Measurements from ENCODE around the gene PHACTR2.
"Not testable (repeated sequence)": the region's sequence is repeated elsewhere in the genome, so short reads cannot be mapped to it uniquely, and the experiment has no call there.

The PHACTR2 gene

GRCh38 chr6:143700684-143701348 is 23.1 kb downstream of the PHACTR2 start:
- no peak for DNase-seq

DNA sequence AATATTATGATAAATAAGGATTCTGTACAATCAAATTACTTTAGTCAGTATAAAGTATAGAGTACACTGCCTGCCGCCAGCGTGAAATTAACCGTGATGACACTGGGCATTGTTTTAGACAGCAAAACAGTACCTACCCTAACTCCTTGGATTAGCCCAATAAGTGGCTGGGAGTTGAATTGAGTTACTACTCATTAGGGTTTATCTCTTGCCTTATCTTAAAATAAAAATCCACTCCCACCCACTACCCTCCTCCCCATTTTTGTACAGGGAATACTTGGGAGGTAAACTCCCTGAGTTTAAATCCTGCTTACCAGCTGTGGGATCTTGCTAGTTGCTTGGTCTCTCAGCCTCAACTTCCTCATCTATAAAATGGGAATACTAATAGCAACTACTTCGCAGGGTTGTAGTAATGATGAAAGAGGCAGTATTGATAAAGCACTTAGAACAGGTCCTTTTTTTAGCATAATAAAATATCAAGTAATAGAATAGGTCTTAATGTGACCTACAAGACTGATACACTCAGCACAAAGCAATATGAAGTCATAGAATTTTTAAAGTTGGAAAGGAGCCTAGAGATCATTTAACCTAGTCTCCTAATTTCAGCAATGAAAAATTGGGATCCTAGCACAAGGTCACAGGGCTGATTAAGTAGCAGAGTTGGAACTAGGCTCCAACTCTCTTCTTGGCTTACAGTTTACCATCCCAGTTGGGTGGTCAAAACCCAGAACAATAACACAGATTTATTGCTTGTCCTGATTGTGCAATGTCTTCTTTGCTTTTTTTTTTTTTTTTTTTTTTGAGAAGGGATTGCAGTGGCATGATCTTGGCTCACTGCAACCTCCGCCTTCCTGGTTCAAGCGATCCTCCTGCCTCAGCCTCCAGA is 23.8 kb downstream of the PHACTR2 start:
- no peak for DNase-seq

- DNase-seq: no peak
Observed at GRCh38 chr6:143705569-143705968, 27.8 kb downstream of the PHACTR2 start.

- no peak for DNase-seq
Observed at GRCh38 chr6:143707697-143708096, 29.9 kb downstream of the PHACTR2 start.

DNA sequence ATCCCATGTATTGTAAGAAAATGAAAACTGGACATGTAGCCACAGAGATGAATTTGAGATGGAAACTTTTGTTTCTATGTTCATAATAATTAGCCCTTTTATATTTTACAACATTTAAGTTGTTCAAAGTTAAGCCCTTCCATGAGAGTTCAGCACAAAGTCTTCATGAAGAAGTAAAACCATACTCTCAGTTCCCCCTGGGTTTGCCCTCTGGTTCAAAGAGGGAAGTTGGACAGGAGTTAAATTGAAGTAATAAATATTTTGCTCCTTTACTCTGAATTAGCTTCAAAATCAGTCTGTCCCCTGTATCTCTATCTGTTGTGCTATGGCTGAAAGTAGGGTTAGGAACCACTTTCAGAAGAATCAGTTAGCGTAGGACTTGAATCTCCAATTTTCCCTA is 31.1 kb downstream of the PHACTR2 start:
- DNase-seq: no peak

DNA sequence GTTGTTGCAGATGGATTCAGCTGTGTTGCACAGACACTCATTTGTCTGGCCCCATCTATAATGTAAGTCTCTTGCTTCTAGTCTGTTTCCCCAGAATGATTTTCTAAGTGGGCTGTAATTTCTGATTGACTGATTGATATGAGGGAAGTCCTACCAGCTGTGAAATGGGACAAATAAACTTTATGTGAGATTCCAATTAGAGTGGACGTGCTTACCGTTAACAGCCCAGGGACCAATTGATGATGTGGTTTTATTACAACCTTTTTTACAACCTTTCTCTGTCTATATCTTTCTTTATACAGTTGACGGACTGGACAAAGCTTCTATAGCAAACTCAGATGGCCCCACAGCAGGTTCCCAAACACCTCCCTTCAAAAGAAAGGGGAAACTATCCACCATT is 33.9 kb downstream of the PHACTR2 start:
- DNase-seq: no peak

- DNase-seq: no peak
Observed at GRCh38 chr6:143718472-143718871, 40.7 kb downstream of the PHACTR2 start.

DNA sequence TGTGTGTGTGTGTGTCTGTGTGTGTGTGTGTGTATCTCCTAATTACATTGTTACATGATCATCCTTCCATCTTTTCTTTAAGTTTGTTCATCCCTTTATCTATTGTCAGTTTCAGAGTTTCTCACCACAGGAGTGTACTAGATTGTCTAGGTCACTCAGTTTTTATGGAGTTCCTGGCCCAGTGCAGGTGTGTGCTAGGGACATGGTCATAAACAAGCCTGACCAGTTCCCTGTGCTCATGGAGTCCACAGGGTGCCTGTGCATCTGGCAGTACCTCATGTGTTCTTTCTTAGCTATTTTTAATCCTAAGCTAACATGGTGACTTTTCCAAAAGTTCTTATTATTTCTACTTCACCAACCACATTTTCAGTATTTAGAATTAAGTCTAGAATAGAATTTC is 43.9 kb downstream of the PHACTR2 start:
- DNase-seq: no peak

- DNase-seq: no peak
Observed at GRCh38 chr6:143724876-143725275, 47.1 kb downstream of the PHACTR2 start.

DNA sequence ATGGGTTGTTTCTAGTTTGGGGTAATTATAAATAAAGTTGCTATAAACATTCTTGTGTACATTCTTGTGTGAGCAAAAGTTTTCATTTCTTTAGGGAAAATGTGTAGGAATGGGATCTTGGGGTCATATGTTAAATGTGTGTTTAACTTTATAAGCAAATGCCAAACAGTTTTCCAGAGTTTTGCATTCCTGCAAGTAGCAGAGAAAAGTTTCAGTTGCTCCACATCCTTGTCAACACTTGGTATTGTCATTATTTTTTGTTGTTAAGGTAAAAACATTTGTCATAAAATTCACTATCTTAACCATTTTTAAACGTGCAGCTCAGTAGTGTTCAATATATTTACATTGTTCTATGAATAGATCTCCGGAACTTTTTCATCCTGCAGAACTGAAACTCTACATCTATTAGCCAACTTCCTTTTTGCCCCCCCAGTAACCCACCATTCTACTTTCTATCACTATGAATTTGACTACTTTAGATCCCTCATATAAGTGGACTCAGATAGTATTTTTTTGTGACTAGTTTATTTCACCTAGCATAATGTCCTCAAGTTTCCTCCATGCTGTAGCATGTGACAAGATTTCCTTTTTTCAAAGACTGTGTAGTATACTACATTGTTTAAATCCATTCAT is 48.4 kb downstream of the PHACTR2 start:
- no peak for DNase-seq

GRCh38 chr6:143727035-143727434 is 49.3 kb downstream of the PHACTR2 start:
- no peak for DNase-seq

DNA sequence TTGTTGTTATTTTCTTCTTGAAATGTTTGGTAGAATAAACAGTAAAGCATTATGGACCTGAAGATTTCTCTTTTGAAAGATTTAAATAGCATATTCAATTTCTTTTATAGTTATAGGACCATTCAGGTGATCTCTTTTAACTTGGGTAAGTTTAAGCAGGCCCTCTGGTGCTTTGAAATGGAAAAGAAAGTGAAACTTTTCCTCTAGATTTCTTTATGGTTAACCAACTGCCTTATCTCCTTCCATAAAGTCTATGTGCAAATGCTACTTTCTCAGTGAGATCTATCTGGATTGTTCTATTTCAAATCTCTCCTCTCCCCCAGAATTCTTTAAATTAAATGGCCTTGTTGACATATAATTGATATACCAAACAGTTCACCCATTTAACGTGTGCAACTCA is 54.0 kb downstream of the PHACTR2 start:
- DNase-seq: no peak

DNA sequence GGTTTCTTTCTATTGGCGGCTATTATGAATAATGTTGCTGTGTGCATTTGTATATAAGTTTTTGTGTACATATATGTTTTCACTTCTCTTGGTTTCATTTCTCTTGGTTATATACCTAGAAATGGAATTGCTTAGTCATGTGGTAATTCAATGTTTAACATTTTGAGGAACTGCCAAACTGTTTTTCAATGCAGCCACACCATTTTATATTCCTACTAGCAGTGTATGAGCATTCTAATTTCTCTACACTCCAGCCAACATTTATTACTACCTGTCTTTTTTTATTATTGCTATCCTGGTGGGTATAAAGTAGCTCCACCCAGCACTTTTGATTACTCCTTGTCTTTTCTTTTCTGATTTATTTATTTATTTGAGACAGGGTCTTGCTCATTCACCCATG is 54.8 kb downstream of the PHACTR2 start:
- no peak for DNase-seq

DNA sequence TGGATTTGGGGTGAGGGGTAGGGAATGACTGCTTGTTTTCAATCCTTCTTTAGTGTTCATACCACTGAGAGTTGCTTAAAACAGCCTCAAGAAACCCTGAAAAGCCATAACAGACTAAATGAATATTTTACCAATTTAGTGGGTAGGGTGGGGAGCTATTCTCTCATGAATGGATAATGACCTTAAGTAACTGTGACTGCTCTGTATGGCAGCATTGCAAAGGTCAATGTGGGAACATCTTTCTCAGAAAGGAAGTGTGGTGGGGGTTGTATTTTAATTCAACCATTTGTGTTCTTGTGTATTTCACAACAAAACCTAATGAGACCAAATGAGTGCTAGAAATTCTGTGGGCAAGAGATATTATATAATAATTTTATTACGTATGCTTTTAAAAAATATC is 55.7 kb downstream of the PHACTR2 start:
- DNase-seq: no peak

DNA sequence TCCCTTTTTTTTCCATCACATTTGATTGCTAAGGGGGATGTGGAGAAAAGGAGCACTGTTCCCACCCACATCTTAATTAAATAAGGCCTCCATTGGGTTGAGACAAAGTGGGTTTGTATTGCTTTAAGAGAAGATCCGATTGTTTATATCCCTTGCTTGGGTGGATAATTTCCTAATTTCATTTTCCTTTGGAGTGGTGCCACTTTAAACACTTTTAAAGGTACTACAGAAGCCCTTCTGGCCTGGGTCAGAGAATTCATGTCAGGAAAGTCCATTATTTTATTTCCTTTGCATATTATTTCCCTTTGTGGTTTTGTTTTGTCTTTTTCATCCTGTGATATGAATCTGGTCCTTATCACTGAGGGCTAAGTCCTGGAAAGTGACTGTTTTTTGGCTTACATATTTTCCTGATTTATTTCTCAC is 56.9 kb downstream of the PHACTR2 start:
- DNase-seq: no peak

DNA sequence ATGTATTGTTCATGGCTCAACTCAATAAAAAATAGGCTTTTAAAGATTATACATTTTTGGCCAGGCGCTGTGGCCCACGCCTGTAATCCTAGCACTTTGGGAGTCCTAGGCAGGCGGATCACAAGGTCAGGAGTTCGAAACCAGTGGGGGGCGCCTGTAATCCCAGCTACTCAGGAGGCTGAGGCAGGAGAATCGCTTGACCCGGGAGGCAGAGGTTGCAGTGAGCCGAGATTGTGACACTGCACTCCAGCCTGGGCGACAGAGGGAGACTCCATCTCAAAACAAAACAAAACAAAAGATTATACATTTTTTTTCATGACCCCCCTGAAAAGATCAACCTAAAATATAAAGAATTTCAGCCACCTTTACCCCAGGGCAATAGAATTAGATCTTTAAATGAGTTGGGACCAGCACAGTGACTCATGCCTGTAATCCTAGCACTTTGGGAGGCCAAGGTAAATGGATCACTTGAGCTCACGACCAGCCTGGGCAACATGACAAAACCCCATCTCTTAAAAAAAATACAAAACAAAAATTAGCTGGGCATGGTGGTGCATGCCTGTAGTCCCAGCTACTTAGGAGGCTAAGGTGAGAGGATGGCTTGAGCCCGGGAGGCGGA is 60.4 kb downstream of the PHACTR2 start:
- DNase-seq: not testable (repeated sequence)

GRCh38 chr6:143739341-143739851 is 61.6 kb downstream of the PHACTR2 start:
- DNase-seq: no peak

- DNase-seq: no peak
Observed at GRCh38 chr6:143740213-143740612, 62.4 kb downstream of the PHACTR2 start.

GRCh38 chr6:143741480-143741879 is 63.7 kb downstream of the PHACTR2 start:
- DNase-seq: no peak

DNA sequence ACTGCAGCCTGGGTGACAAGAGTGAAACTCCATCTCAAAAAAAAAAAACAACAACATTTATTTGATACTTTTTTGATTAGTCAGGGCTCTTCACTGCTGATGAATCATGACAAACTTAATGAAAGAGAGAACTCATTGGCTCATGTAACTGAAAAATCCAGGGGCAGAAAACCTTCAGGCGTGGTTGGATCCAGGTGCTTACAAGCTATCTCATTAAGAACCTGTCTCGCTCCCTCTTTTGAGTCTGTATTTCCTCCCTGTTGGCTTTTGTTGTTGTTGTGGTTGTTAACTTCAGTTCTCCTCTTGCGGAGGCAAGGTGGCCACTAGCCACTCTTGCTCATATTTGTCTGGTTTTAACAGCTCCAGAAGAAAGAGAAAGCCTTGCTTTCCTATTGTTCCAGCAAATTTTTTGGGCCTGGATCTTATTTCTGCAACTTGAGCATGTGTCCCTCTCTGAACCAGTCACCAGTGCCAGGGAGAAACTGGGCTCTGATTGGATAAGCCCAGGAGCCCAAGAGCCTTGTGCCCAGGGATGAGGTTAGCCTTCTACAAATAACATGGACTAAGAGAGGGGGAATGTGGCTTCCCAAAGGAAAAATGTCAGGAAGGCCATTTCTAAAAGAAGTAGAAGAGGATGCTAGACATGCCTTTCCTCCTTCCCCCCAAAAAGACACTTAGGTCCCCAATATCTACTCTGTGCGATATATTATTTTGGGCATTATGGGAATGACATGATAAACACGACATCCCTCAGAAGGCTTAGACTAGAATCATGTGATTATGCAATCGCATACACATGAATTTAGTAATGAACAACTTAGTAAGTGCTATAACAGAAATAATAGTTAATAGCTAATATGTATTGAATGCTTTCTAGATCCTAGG is 64.5 kb downstream of the PHACTR2 start:
- DNase-seq: no peak

DNA sequence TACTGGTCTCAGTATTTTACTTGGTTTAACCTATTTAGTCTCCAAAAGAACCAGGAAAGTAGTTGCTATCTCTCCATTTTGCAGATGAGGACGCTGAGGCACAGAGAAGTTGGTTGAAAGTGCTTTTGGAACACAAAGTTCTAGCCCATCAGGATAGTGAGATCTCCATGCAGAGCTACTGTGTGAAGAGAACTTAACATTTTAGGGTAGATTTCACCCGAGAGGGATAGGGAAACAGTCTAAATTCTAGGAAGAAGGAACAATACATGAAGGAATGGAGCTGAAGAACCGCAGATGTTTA is 65.1 kb downstream of the PHACTR2 start:
- no peak for DNase-seq

Data from activated CD8-positive, alpha-beta memory T cell treated with anti-CD3 and anti-CD28 coated beads for 24 hours (primary cell).